ENCODE data around the gene TNFAIP1. TPM values are rescaled to one million over a fixed set of nuclear protein-coding genes. Genes with fewer than 3 reads are reported as not detected.

Gene TNFAIP1
- polyA plus RNA-seq, 1 donor (not counting 4 experiments of a cell fraction or from before 2014, with no cell fraction given), result 84.6 TPM

GRCh38 chr17:28326114-28326513, 9.4 kb upstream of the TNFAIP1 start:
- Histone ChIP-seq H4K20me1 (ENCODE audit: control insufficient read depth, extremely low read depth, insufficient read depth, low read length) (no peaks in the 10 kb centered on the region), H3K36me3 (ENCODE audit: control insufficient read depth in 2 of 2, extremely low read depth in 1 of 2, insufficient read depth in 2 of 2, low read length in 2 of 2) (peaks cover 9 to 14% of the 10 kb centered on the region in 2 experiments), H3K9ac (ENCODE audit: control insufficient read depth, extremely low read depth, insufficient read depth, low read length) (no peak overlapping the region), H3K79me2 (ENCODE audit: control insufficient read depth, insufficient read depth, low read length) (peaks cover 26% of the 10 kb centered on the region), H3K4me3 (ENCODE audit: control insufficient read depth in 2 of 3, extremely low read depth in 1 of 3, insufficient read depth in 2 of 3, low read depth in 1 of 3, low read length in 3 of 3) (no peak overlapping the region), H2AFZ (ENCODE audit: control insufficient read depth, low read length) (no peak overlapping the region), H3K9me1 (ENCODE audit: control insufficient read depth, extremely low read depth, insufficient read depth, low read length) (peaks cover 2% of the 10 kb centered on the region), H3K4me2 (ENCODE audit: control insufficient read depth, extremely low read depth, insufficient read depth, low read depth, low read length) (no peak overlapping the region), H3K4me1 (ENCODE audit: control insufficient read depth, extremely low read depth, insufficient read depth, low read length) (peaks cover 17% of the 10 kb centered on the region), H3K9me3 (ENCODE audit: control insufficient read depth, low read depth, low read length) (no peaks in the 10 kb centered on the region), H3K27me3 (ENCODE audit: control insufficient read depth, extremely low read depth, insufficient read depth, low read length) (no peaks in the 10 kb centered on the region), H3K27ac (ENCODE audit: control insufficient read depth, insufficient read depth, low read length) (no peak overlapping the region)
- no peak for TF ChIP-seq EZH2 (IDR thresholded peaks at IDR 0.05; ENCODE audit: low read length)
- TF ChIP-seq CTCF (optimal IDR thresholded peaks at IDR 0.05 in 1 of 3, IDR thresholded peaks at IDR 0.05 in 1 of 3, conservative IDR thresholded peaks at IDR 0.05 in 1 of 3; ENCODE audit: extremely low read depth in 1 of 3, insufficient read depth in 2 of 3, low read length in 3 of 3), result no peak
- no peak for DNase-seq (ENCODE audit: low read depth, low spot score)
- dilution Hi-C loops (cut with MboI; ENCODE audit: extremely low pct_ligation_motif_present, low sequenced_read_pairs), result no loop called here
- no peak for FAIRE-seq

- Histone ChIP-seq H4K20me1 (ENCODE audit: control insufficient read depth, extremely low read depth, insufficient read depth, low read length) (no peaks in the 10 kb centered on the region), H3K27ac (ENCODE audit: control insufficient read depth, insufficient read depth, low read length) (no peak overlapping the region), H3K9ac (ENCODE audit: control insufficient read depth, extremely low read depth, insufficient read depth, low read length) (no peak overlapping the region), H3K9me1 (ENCODE audit: control insufficient read depth, extremely low read depth, insufficient read depth, low read length) (peaks cover 2% of the 10 kb centered on the region), H3K27me3 (ENCODE audit: control insufficient read depth, extremely low read depth, insufficient read depth, low read length) (no peaks in the 10 kb centered on the region), H3K4me3 (ENCODE audit: control insufficient read depth in 2 of 3, extremely low read depth in 1 of 3, insufficient read depth in 2 of 3, low read depth in 1 of 3, low read length in 3 of 3) (no peak overlapping the region), H3K9me3 (ENCODE audit: control insufficient read depth, low read depth, low read length) (no peaks in the 10 kb centered on the region), H3K4me1 (ENCODE audit: control insufficient read depth, extremely low read depth, insufficient read depth, low read length) (peaks cover 14% of the 10 kb centered on the region), H2AFZ (ENCODE audit: control insufficient read depth, low read length) (no peak overlapping the region), H3K79me2 (ENCODE audit: control insufficient read depth, insufficient read depth, low read length) (peaks cover 17% of the 10 kb centered on the region), H3K36me3 (ENCODE audit: control insufficient read depth in 2 of 2, extremely low read depth in 1 of 2, insufficient read depth in 2 of 2, low read length in 2 of 2) (peaks cover 14% of the 10 kb centered on the region in 2 experiments), H3K4me2 (ENCODE audit: control insufficient read depth, extremely low read depth, insufficient read depth, low read depth, low read length) (no peak overlapping the region)
- FAIRE-seq (peak; percentile 52), DNase-seq (ENCODE audit: low read depth, low spot score) (no peak)
- TF ChIP-seq EZH2 (IDR thresholded peaks at IDR 0.05; ENCODE audit: low read length) (no peak), CTCF (optimal IDR thresholded peaks at IDR 0.05 in 1 of 3, IDR thresholded peaks at IDR 0.05 in 1 of 3, conservative IDR thresholded peaks at IDR 0.05 in 1 of 3; ENCODE audit: extremely low read depth in 1 of 3, insufficient read depth in 2 of 3, low read length in 3 of 3) (no peak)
- dilution Hi-C loops (cut with MboI; ENCODE audit: extremely low pct_ligation_motif_present, low sequenced_read_pairs), result no loop called here
Observed at GRCh38 chr17:28327031-28327607, 8.4 kb upstream of the TNFAIP1 start.
